ENCODE results near the gene TRPM5.

The TRPM5 gene

DNA sequence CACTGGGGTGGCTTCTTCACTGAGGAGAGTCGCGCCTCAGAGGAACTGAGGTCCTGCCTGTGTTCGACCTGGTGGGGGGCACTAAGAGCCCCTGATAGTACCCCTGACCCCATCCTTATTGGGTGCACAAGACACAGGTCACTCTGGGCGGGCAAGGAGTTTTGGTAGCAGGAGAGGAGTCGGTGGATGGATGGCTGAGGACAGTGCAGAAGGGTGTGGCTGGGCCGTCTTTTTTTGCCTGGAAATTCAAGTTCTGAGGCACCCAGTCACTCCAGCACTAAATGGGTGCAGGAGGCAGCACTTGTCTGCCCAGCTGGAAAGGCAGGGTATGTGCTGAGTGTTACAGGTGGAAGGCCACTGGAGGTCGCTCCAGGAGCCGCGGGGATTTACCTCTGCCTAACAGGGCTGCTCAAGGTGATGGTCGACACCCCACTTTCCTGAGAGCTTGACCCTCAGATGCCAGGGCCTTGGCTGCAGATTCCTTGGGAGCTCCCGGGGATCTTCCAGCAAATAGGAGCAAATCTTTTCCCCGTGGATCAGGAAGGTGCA lies 42.8 kb downstream of the TRPM5 start:
- DNase-seq = no peak

DNA sequence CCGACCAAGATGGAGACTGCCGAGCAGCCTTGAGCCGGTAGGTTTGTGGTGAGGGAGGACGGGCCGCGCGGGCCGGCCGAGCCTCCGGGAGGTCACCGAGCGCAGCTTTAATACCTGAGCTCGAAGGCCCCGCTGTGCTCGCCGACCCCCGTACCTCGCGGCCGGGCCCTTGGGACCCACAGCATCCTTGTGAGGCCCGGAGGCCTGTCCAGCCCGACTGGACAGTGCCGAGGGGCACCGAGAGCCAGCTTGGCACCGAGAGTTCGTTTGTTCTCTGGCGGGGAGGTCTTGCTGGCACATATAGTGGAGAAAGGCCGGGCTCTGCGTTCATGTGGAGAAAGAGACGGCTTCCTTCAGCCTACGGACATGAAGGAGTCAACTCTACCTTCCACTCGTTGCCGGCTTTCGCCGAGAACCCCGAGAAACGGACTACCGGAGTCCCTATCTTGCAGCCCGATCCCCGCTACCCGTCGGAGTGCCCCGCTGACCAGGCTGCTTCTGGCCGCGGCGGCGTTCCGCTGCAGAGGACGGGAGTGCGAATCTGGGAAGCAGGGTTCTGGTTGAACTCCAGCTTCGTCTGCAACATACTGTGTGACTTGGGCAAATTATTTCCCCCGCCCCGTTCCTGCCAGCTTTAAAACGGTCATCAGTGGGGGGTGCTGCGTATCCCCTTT lies 43.4 kb downstream of the TRPM5 start:
- DNase-seq = no peak

DNA sequence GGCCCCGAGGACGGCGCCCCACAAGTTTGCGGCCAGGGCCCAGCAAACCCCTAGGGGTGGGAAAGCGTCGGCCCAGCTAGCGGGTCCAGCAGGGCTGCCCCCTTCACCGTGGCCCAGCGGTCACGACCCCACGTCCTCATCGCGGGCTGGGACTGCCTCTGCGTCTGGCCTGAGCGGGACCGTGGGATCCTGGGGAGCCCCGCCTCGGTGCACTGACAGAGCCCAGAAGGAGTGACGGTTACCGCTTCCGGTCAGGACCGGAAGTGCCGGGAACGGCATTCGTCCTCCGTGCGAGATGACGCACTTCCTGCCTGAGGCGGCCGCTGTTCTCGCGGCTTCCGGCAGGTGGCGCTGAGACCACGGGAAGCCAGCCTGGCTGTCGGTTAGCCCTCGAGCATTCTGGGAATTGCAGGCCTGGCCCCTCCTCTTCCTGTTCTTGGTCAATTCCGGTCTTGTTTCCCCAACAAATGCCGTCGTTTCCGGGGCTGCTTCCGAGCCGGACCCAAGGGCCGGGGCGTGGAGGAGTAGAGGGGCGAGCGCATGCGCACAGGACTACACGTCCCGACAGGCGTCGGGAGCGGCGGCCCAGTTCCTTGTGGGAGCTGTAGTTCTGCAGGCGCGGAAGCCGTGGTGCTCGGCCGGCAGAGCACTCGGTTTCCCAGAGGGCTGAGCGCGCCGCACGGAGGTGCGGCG lies 44.1 kb downstream of the TRPM5 start, which contains the start of gene TSSC4:
Gene TSSC4 (plus strand): TSS at position 682 of the 693 bp plus-strand sequence. CDS start 1,884 bp downstream, outside the sequence.
- DNase-seq = peak; percentile 100

DNA sequence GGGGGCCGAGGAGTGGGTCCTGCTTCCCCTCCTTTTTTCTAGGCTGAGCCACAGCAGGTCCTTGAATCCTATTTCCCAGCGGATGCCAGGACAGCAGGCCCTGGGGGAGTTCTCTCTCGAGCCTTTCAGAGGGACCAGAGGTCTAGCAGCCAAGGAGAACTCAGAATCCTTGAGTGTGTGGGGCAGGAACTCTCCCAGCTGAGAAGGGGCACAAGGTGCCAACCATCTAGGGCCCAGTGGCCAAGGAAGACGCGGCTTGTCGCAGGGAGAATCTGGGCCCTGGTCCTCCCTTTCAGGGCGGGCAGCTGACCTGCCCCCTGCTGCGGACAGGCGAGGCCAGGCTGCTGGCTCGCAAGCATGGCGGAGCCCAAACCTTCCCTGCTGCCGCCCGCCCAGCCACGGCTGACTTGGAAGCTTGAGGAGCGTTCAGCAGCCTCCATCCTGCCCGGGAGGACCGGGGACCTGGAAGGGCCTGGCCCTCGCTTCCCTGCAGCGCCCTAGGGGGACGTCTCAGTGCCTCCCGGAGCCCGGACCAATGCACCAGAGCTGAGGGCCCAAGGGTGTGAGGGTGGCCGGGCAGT lies 44.7 kb downstream of the TRPM5 start:
- DNase-seq = no peak

DNA sequence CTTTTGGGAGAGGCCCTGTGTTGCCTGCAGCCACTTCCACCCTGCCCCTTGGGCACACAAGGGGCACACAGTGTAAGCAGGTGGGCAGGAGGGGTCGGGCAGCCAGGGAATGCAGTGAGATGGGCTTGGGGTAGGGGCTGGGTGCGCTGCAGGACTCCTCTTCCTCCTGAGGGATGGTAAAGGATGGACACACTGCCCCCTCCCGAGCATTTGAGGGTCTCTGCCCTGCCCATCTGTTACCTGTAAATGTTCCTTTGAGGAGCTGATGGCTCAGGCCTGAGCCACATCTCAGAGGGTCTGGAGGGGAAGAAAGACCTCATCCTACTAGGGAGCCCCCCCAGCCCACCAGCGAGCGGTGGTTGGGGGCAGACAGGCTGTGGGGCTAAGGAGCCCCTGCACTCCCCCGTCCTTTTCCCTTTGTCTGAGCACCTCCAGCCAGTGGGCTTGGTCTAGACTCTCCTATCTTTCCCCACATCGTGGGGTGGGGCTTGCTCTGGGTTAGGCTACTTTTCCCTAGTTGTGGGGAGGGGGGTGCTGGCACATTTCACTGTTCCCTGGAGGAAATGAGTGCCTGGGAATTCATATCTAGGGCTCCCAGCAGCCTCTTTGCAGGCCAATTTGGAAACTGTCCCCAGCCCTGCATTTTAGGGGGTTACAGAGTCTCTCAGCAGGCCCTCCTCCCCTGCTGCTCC lies 45.5 kb downstream of the TRPM5 start:
- no peak for DNase-seq

DNA sequence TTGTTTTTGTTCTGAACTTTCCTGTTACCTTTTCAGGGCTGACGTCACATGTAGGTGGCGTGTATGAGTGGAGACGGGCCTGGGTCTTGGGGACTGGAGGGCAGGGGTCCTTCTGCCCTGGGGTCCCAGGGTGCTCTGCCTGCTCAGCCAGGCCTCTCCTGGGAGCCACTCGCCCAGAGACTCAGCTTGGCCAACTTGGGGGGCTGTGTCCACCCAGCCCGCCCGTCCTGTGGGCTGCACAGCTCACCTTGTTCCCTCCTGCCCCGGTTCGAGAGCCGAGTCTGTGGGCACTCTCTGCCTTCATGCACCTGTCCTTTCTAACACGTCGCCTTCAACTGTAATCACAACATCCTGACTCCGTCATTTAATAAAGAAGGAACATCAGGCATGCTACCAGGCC lies 47.3 kb downstream of the TRPM5 start:
- DNase-seq = no peak

DNA sequence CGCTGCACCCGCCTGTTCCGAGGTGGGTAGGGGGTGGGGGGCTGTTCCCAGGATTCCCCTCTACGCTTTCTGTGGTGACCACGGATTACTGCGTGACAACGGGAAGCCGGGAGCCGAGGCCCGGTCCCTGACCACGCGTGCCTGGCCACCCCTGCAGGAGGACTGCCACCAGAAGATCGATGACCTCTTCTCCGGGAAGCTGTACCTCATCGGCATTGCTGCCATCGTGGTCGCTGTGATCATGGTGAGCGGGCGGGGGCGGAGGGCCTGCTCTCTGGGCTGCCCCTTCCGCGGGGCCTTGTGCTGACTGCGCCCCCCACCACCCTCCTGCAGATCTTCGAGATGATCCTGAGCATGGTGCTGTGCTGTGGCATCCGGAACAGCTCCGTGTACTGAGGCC lies 47.8 kb downstream of the TRPM5 start:
- DNase-seq = no peak

DNA sequence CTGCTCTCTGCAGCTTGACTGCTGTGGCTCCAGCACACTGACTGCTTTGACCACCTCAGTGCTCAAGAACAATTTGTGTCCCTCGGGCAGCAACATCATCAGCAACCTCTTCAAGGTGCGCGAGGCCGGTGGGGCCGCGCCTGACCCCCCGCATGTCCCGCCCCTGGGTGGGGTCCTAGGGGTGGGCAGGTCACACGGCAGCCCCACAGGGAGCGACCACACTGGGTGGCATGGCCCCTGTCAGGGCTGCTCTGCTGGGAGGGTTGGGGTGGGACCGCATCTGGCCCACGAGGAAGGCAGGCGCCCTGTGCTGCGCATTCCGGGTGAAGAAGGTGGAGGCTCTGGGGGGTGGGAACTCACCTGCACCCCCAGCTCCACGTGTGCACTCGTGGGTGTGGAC lies 48.5 kb downstream of the TRPM5 start:
- no peak for DNase-seq

DNA sequence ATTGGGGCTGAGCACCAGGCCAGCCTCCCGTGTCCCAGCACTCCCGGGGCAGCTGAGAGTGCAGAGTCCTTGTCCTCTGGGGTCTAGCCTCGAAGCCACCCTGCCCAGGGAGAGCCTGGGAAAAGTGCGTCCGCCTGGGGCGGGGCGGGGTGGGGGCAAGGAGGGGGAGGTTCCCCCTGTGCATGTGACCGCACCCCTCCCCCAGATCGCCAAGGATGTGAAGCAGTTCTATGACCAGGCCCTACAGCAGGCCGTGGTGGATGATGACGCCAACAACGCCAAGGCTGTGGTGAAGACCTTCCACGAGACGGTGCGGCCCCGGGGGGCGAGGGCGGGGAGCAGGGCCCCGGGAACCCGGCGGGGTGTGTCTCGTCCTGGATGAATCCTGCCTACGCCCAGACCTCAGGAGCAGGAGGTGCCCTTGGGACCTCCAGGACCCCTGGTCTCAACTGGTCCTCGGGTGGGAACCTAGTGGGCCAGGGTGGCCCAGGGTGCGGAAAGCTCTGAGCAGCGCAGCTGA lies 49.0 kb downstream of the TRPM5 start:
- no peak for DNase-seq

DNA sequence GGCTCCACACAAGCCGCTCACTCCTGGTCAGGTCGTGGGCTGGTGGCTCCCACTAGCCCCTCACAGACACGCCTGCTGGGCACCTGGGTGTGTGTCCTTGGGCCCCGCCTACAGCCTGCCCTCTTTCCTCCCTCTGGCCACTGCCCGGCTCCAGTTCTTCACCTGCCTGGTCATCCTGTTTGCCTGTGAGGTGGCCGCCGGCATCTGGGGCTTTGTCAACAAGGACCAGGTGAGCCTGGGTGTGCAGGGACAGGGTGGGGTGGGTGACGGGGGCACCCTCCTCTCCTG lies 49.6 kb downstream of the TRPM5 start:
- DNase-seq = no peak
